Kidney capillary endothelial cell (primary cell): ENCODE data around the gene RPA3.

Experiments used
- DNase-seq: peaks from one replicate; pipeline ENCODE4 v3.0.0-alpha.2; 2018; ENCODE audit warnings: low spot score

Gene RPA3

DNA sequence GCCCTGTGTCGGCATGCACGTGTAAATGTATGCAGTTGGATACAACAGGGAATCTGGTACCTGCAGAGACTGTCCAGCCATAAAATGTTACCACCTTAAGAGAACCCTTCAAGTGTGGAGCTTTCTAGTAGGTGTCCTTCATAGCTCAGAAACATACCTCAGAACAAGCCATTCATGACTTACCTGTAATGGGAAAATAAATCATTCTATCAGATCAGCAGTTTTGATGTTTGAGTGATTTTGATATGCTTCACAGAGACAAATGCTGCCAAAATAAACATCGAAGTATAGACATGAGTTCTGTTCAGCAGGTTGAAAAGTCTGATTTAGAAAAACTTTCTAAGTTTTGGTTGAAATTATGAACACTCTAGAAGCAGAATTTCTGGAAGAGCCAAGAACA, 111.4 kb downstream of the RPA3 start:
- DNase-seq: no peak

DNA sequence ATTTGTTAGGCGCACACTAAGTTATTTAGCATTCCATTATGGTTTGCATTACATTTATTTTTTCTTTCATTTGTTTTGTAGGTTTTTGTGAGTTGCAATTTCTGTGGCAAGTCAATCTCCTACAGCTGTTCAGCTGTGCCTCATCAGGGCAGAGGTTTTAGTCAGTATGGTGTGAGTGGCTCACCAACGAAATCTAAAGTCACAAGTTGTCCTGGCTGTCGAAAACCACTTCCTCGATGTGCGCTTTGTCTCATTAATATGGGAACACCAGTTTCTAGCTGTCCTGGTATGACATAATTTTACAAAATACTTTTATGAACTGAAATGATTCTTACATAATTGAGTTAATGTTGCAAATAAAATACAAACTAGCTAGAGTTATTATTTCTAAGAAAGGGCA, 122.2 kb downstream of the RPA3 start:
- DNase-seq: no peak

DNA sequence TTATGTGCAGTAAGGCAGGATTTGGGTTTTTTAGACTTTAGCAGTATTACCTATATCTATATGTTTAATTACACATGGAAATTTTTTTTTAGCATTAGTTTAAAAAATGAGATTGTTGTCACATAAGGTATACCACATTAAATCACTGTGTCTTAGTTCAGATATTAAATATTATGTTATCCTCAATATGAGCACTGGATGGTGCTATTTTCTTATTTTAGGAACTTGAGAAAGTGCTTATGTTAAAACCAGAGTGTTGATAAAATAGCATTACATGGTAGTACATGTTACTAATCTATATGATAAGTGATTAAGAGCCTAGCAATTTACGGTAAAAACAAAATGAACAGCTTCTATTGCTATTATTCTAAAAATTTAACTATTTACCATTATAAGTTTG, 123.0 kb downstream of the RPA3 start:
- DNase-seq: peak; percentile 23
